Natural killer cell (primary cell): Measurements from ENCODE around the gene GPR3. TPM values are rescaled to one million over a fixed set of nuclear protein-coding genes. Genes with fewer than 3 reads are reported as not detected.

Experiments
- ATAC-seq, 3 donors: fragments of 150-1000 bp in 2 of 3; fragments of 200-7000 bp in 1 of 3; cut with Tn5 transposase; 1 replicate in 1 of 3; 2 replicates in 2 of 3; pipeline ENCODE4 v1.10.0; 2021; ENCODE audit warnings: mild to moderate bottlenecking in 2 of 3, moderate library complexity in 2 of 3
- DNase-seq, 2 donors: peaks; one replicate each; pipeline versions ENCODE4 v3.0.0 to v3.0.0-alpha.2; 2013 to 2021; ENCODE audit warnings: mixed read lengths in 1 of 2
- H3K27ac ChIP-seq: one replicate; pipeline ENCODE4 v1.5.1; 2013; ENCODE audit warnings: mild to moderate bottlenecking, low read length
- H3K27me3 ChIP-seq: one replicate; pipeline ENCODE4 v1.6.1; 2013; ENCODE audit warnings: low read length; ENCODE audit not compliant: control insufficient read depth, insufficient read depth
- H3K36me3 ChIP-seq: one replicate; pipeline ENCODE4 v1.6.1; 2013; ENCODE audit warnings: low read length; ENCODE audit not compliant: control insufficient read depth, insufficient read depth
- H3K4me1 ChIP-seq: one replicate; pipeline ENCODE4 v1.6.1; 2013; ENCODE audit warnings: low read length; ENCODE audit not compliant: control insufficient read depth, insufficient read depth
- H3K4me3 ChIP-seq: one replicate; pipeline ENCODE4 v1.5.1; 2013; ENCODE audit warnings: low read length
- H3K9me3 ChIP-seq: one replicate; pipeline ENCODE4 v1.6.1; 2013; ENCODE audit warnings: low read length; ENCODE audit not compliant: control insufficient read depth, insufficient read depth
- H3K27ac Mint-ChIP-seq, 2 donors: one replicate each; pipeline ENCODE4 v1.8.0; 2022; ENCODE audit warnings: mild to moderate bottlenecking in 2 of 2, mixed read lengths in 2 of 2, moderate library complexity in 1 of 2
- H3K27me3 Mint-ChIP-seq, 2 donors: one replicate each; pipeline ENCODE4 v1.8.0; 2022; ENCODE audit warnings: low read depth in 2 of 2, mixed read lengths in 2 of 2
- H3K36me3 Mint-ChIP-seq: one replicate; pipeline ENCODE4 v1.8.0; 2022; ENCODE audit warnings: mixed read lengths
- H3K4me1 Mint-ChIP-seq, 2 donors: one replicate each; pipeline ENCODE4 v1.8.0; 2022; ENCODE audit warnings: mixed read lengths in 2 of 2
- H3K4me3 Mint-ChIP-seq: one replicate; pipeline ENCODE4 v1.8.0; 2022; ENCODE audit warnings: mild to moderate bottlenecking, moderate library complexity, mixed read lengths
- H3K9me3 Mint-ChIP-seq, 2 donors: one replicate each; pipeline ENCODE4 v1.8.0; 2022; ENCODE audit warnings: mixed read lengths in 2 of 2
- WGBS: methylation state at CpG from one replicate; pipeline ENCODE4 v1.1.7; 2013; ENCODE audit warnings: missing lambda C conversion rate; ENCODE audit not compliant: insufficient coverage; 5-methylcytosine and 5-hydroxymethylcytosine counted together
- intact Hi-C: fragments of 100-400 bp; cut with micrococcal nuclease; formaldehyde crosslinking; loops from one replicate; pipeline ENCODE4 v1.14.2; 2022
- total RNA-seq, 4 donors: library from RNA; stranded (reverse); fragments of 120-200 nt in 1 of 4; gene quantifications; one replicate each; pipeline versions ENCODE4 v1.2.3 to v1.2.4, GENCODE V29; 2013 to 2022
- TF ChIP-seq, protein P1 (sequence below): fragments of 200-600 bp; IDR thresholded peaks from one replicate; pipeline ENCODE4 v1.8.0; 2022; ENCODE audit warnings: antibody characterized with exemption

Gene GPR3, protein sequence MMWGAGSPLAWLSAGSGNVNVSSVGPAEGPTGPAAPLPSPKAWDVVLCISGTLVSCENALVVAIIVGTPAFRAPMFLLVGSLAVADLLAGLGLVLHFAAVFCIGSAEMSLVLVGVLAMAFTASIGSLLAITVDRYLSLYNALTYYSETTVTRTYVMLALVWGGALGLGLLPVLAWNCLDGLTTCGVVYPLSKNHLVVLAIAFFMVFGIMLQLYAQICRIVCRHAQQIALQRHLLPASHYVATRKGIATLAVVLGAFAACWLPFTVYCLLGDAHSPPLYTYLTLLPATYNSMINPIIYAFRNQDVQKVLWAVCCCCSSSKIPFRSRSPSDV
- under 1 TPM; 0.39 to 0.87 (median 0.60) TPM for total RNA-seq
- total RNA-seq (2013) = 0.09 TPM

DNA sequence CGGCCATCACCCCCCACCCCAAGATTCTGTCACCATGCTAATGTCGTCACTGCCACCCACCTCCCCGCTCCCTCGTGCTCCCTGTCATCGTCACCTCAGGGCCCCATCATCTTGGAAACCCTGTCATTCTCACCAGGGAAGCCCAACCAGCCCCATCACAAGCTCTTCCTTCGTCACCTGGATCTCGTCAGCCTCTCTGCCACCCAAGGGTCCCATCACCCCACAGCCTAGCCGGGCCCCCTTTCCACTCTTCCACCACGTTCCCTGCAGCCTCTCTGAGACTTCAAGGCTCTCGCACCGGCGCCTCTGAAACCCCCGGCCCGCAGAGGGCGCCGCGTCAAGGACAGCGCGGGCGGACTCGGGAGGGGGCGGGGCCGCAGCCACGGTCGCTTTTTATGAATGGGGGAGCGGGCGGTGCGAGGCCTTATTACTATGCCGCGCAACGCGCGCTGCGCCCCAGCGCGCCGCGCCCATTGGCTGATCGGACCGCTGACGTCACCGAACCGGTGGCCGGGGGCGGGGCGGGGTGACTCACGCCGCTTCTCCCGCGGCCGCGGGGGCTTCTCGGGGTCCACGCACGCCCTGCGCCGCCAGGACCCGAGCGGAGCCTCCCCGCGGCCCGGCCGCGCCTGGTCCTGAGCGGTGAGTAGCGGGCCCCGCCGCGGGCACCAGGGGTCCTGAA, at the start of gene GPR3:
Gene GPR3 (plus strand): TSS at position 527 of the 682 bp plus-strand sequence. CDS start 1,177 bp downstream, outside the sequence.
- Histone ChIP-seq H3K36me3 (no peaks in the 10 kb centered on the region), H3K9me3 (no peaks in the 10 kb centered on the region), H3K27ac (no peak within 1 kb of the TSS), H3K4me1 (peaks cover 23% of the 10 kb centered on the region), H3K27me3 (no peaks in the 10 kb centered on the region), H3K4me3 (peak within 1 kb of the TSS; percentile 20)
- 2% methylated on average over 69 of the region's 69 CpGs for WGBS
- DNase-seq (peak; percentile 95 to 96), ATAC-seq (peak; percentile 88 to 96 (median 93))
- Mint-ChIP-seq H3K4me1 (peaks cover 9 to 19% of the 10 kb centered on the region in 2 donors), H3K4me3 (peak within 1 kb of the TSS; percentile 87), H3K9me3 (no peaks in the 10 kb centered on the region), H3K27ac (peak within 1 kb of the TSS; percentile 84 to 98), H3K36me3 (no peaks in the 10 kb centered on the region), H3K27me3 (peaks cover 7 to 14% of the 10 kb centered on the region in 2 donors)
- TF ChIP-seq, protein P1, sequence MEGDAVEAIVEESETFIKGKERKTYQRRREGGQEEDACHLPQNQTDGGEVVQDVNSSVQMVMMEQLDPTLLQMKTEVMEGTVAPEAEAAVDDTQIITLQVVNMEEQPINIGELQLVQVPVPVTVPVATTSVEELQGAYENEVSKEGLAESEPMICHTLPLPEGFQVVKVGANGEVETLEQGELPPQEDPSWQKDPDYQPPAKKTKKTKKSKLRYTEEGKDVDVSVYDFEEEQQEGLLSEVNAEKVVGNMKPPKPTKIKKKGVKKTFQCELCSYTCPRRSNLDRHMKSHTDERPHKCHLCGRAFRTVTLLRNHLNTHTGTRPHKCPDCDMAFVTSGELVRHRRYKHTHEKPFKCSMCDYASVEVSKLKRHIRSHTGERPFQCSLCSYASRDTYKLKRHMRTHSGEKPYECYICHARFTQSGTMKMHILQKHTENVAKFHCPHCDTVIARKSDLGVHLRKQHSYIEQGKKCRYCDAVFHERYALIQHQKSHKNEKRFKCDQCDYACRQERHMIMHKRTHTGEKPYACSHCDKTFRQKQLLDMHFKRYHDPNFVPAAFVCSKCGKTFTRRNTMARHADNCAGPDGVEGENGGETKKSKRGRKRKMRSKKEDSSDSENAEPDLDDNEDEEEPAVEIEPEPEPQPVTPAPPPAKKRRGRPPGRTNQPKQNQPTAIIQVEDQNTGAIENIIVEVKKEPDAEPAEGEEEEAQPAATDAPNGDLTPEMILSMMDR = peak; percentile 45
- intact Hi-C loops = no loop called here

DNA sequence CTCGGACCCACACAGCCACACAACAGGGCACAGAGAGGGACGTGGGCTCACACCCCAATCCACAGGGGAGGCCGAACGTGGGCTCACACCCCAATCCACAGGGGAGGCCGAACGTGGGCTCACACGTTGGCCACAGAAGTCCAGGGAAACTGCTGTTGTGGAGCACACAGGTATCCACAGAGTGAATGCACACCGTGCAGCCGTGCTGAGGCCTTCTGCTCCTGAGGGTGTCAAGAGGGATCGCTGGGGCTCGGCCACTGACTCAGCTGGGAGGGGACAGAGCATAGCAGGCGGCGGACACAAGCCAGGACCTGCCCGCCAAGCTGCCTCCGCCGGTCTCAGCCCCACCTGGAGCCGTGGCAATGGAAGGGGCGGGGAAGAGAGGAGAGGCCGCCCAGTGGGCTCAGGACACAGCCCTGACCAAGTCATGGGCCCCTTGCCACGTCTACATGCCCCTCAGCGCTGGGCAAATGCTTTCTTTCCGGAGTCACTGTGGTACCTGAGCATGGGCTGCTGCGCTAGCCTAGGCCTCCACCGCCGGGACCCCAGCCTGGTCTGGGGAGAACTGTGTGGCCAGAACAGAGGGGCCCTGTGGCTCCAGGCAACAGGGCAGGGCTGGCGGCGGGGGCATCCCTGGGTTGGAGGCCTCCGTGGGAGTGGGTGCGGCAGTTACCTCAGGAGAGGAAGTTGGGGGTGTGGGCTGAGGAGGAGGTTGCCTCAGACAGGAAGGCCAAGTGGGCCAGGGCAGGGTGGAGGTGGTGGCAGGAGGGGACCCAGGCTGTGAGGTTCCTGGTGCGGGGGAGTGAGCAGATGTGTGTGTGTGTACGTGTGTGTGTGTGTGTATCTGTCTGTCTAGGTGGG, 49.4 kb upstream of the GPR3 start:
- no peaks in the 10 kb centered on the region for H3K27me3 ChIP-seq
- H3K9me3 ChIP-seq = no peaks in the 10 kb centered on the region
- H3K27ac Mint-ChIP-seq = peak overlapping the region; percentile 88 to 90
- H3K36me3 Mint-ChIP-seq = no peaks in the 10 kb centered on the region
- DNase-seq (peak; percentile 66 to 88), ATAC-seq (peak; percentile 72 to 86 (median 80))
- TF ChIP-seq, protein P1 = no peak
- H3K27me3 Mint-ChIP-seq = no peaks in the 10 kb centered on the region
- H3K4me1 ChIP-seq = peaks cover 55% of the 10 kb centered on the region
- peak overlapping the region; percentile 92 for H3K27ac ChIP-seq
- H3K9me3 Mint-ChIP-seq = no peaks in the 10 kb centered on the region
- H3K4me1 Mint-ChIP-seq = peaks cover 59 to 70% of the 10 kb centered on the region in 2 donors
- intact Hi-C loops = loop anchor here (1.0 to 10.0 kb wide), 2 partner anchors 13 to 648 kb away; partner anchors contain the start of gene ARID1A
- H3K4me3 Mint-ChIP-seq = peak overlapping the region; percentile 91
- under 1% methylated on average over 31 of the region's 31 CpGs for WGBS
- peaks cover 21% of the 10 kb centered on the region for H3K36me3 ChIP-seq
- peak overlapping the region; percentile 80 for H3K4me3 ChIP-seq

DNA sequence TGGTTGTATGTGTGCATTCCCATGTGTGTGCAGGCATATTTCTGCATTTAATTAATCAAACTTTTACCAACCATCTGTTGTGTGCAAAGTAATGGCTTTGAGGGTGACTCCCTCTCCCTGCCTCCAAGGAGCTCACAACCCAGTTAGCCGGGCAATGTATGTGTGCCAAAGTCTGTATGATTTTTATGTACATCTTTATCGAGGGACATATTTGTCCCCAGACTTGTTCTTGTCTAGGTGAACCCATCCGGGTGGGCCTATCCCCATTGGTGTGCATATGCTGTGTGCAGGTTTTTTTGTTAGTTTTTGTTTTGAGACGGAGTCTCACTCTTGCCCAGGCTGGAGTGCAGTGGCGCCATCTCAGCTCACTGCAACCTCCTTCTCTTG, 48.8 kb upstream of the GPR3 start:
- intact Hi-C loops = loop anchor here (10.0 kb wide), 1 partner anchor 649 kb away; the partner anchor contains the start of gene ARID1A
- peaks cover 21% of the 10 kb centered on the region for H3K36me3 ChIP-seq
- TF ChIP-seq, protein P1 = no peak
- Mint-ChIP-seq H3K4me1 (peaks cover 59 to 72% of the 10 kb centered on the region in 2 donors), H3K27ac (peak overlapping the region; percentile 88 to 90), H3K4me3 (peak overlapping the region; percentile 91), H3K36me3 (no peaks in the 10 kb centered on the region), H3K27me3 (no peaks in the 10 kb centered on the region), H3K9me3 (no peaks in the 10 kb centered on the region)
- peak overlapping the region; percentile 80 for H3K4me3 ChIP-seq
- DNase-seq = no peak
- H3K27ac ChIP-seq = peak overlapping the region; percentile 92
- no peak for ATAC-seq
- WGBS = 13% methylated on average over 5 of the region's 5 CpGs
- peaks cover 56% of the 10 kb centered on the region for H3K4me1 ChIP-seq
- no peaks in the 10 kb centered on the region for H3K27me3 ChIP-seq
- H3K9me3 ChIP-seq = no peaks in the 10 kb centered on the region
